Thyroid gland (tissue), 4 donors: ENCODE data around the gene SH3BP1. TPM values are rescaled to one million over a fixed set of nuclear protein-coding genes. Genes with fewer than 3 reads are reported as not detected.
"Not testable (repeated sequence)": the region's sequence is repeated elsewhere in the genome, so short reads cannot be mapped to it uniquely, and the experiment has no call there.

Experiments
- DNase-seq, 2 donors: peaks; one replicate each; pipeline ENCODE4 v3.0.0-alpha.2; 2019
- H3K27ac ChIP-seq, 3 donors: fragments of 200-600 bp; sonication (generic); 1 replicate in 2 of 3; 2 replicates in 1 of 3; pipeline ENCODE4 v1.5.1; 2016 to 2019; ENCODE audit warnings: mild to moderate bottlenecking in 1 of 3, moderate library complexity in 1 of 3
- H3K27me3 ChIP-seq: fragments of 200-600 bp; sonication (generic); one replicate; pipeline ENCODE4 v1.5.1; 2019
- H3K36me3 ChIP-seq, 2 donors: fragments of 200-600 bp; sonication (generic); one replicate each; pipeline ENCODE4 v1.5.1; 2016 to 2019
- H3K4me1 ChIP-seq, 2 donors: fragments of 200-600 bp; sonication (generic); one replicate each; pipeline ENCODE4 v1.5.1; 2017 to 2019
- H3K4me3 ChIP-seq, 3 donors: fragments of 200-600 bp; sonication (generic); replicated peaks in 1 of 3; 1 replicate in 2 of 3; 2 replicates in 1 of 3; pipeline ENCODE4 v1.5.1; 2016; ENCODE audit warnings: mild to moderate bottlenecking in 1 of 3
- H3K9me3 ChIP-seq: fragments of 200-600 bp; sonication (generic); one replicate; pipeline ENCODE4 v1.5.1; 2017
- POLR2A ChIP-seq, 2 donors: fragments of 450-650 bp; IDR thresholded peaks; one replicate each; pipeline ENCODE4 v1.6.1; 2017; ENCODE audit warnings: antibody characterized with exemption in 2 of 2, mild to moderate bottlenecking in 2 of 2, moderate library complexity in 1 of 2
- WGBS, 2 donors: methylation state at CpG; one replicate each; pipeline ENCODE4 v1.1.5; 2017; 5-methylcytosine and 5-hydroxymethylcytosine counted together
- intact Hi-C: fragments of 100-400 bp; cut with DNase I; formaldehyde crosslinking; loops from one replicate; pipeline ENCODE4 v1.15.1; 2023
- total RNA-seq, 4 donors: library from RNA; depleted of rRNA; stranded (reverse); fragments of >200 nt; gene quantifications; one replicate each; pipeline ENCODE4 v1.2.3, GENCODE V29; 2016
- TF ChIP-seq, protein P1 (sequence below), 6 experiments: fragments of 200-600 bp in 3 of 6; fragments of 450-650 bp in 3 of 6; sonication (generic) in 3 of 6; IDR thresholded peaks; one replicate each; pipeline ENCODE4 v1.5.1; 2016 to 2019; ENCODE audit warnings: antibody characterized with exemption in 6 of 6, mild to moderate bottlenecking in 2 of 6, inconsistent platforms in 1 of 6, moderate library complexity in 1 of 6

Gene SH3BP1, protein sequence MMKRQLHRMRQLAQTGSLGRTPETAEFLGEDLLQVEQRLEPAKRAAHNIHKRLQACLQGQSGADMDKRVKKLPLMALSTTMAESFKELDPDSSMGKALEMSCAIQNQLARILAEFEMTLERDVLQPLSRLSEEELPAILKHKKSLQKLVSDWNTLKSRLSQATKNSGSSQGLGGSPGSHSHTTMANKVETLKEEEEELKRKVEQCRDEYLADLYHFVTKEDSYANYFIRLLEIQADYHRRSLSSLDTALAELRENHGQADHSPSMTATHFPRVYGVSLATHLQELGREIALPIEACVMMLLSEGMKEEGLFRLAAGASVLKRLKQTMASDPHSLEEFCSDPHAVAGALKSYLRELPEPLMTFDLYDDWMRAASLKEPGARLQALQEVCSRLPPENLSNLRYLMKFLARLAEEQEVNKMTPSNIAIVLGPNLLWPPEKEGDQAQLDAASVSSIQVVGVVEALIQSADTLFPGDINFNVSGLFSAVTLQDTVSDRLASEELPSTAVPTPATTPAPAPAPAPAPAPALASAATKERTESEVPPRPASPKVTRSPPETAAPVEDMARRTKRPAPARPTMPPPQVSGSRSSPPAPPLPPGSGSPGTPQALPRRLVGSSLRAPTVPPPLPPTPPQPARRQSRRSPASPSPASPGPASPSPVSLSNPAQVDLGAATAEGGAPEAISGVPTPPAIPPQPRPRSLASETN
- total RNA-seq = 10 to 100 TPM in 1 of 4 donors, 1 to 10 TPM in 2, under 1 TPM in 1; 0.81 to 10.1 (median 3.3) TPM

GRCh38 chr22:37639070-37639760 is at the start of gene SH3BP1:
Gene SH3BP1 (plus strand): TSS chr22:37639669. CDS start chr22:37639788, 119 bp downstream.
- no peaks in the 10 kb centered on the region for H3K36me3 ChIP-seq
- H3K9me3 ChIP-seq = no peaks in the 10 kb centered on the region
- peak within 1 kb of the TSS in 2 of 3 donors; percentile 7 to 34 for H3K27ac ChIP-seq
- H3K4me3 ChIP-seq = peak within 1 kb of the TSS; percentile 33 to 52 (median 47)
- TF ChIP-seq, protein P1, sequence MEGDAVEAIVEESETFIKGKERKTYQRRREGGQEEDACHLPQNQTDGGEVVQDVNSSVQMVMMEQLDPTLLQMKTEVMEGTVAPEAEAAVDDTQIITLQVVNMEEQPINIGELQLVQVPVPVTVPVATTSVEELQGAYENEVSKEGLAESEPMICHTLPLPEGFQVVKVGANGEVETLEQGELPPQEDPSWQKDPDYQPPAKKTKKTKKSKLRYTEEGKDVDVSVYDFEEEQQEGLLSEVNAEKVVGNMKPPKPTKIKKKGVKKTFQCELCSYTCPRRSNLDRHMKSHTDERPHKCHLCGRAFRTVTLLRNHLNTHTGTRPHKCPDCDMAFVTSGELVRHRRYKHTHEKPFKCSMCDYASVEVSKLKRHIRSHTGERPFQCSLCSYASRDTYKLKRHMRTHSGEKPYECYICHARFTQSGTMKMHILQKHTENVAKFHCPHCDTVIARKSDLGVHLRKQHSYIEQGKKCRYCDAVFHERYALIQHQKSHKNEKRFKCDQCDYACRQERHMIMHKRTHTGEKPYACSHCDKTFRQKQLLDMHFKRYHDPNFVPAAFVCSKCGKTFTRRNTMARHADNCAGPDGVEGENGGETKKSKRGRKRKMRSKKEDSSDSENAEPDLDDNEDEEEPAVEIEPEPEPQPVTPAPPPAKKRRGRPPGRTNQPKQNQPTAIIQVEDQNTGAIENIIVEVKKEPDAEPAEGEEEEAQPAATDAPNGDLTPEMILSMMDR (IDR thresholded peaks at IDR 0.05) = no peak
- TF ChIP-seq POLR2A (IDR thresholded peaks at IDR 0.05) = no peak
- H3K27me3 ChIP-seq = no peaks in the 10 kb centered on the region
- H3K4me1 ChIP-seq = peaks cover 7 to 30% of the 10 kb centered on the region in 2 donors
- peak; percentile 59 to 60 for DNase-seq
- 10 to 51% methylated on average over 5 to 44 of the region's 57 CpGs for WGBS, 2 donors
- intact Hi-C loops = no loop called here

DNA sequence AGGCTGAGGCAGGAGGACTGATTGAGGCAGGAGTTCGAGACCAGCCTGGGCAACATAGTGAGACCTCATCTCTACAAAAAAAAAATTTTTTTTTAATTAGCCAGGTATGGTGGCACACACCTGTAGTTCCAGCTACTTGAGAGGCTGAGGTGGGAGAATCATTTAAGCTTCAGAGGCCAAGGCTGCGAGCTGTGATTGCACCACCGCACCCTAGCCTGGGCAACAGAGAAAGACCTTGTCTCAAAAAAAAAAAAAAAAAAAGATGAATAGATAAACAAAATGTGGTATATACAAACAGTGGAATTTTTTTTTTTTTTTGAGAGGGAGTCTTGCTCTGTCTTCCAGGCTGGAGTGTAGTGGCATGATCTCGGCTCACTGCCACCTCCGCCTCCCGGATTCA is 48.4 kb upstream of the SH3BP1 start:
- not testable (repeated sequence) for H3K9me3 ChIP-seq, H3K27me3 ChIP-seq, DNase-seq, H3K4me3 ChIP-seq, H3K27ac ChIP-seq, H3K36me3 ChIP-seq
- WGBS, 2 donors = 92 to 95% methylated on average over 6 of the region's 6 CpGs
- peaks cover 5 to 19% of the 10 kb centered on the region in 2 donors for H3K4me1 ChIP-seq
- intact Hi-C loops = loop anchor here (10.0 kb wide), 2 partner anchors 46 to 276 kb away; no protein-coding TSS in a partner anchor

- Histone ChIP-seq H3K4me3 (no peak overlapping the region), H3K27ac (no peak overlapping the region), H3K9me3 (no peaks in the 10 kb centered on the region), H3K36me3 (no peaks in the 10 kb centered on the region), H3K4me1 (peaks cover 5 to 19% of the 10 kb centered on the region in 2 donors), H3K27me3 (no peaks in the 10 kb centered on the region)
- intact Hi-C loops = loop anchor here (10.0 kb wide), 2 partner anchors 47 to 277 kb away; no protein-coding TSS in a partner anchor
- DNase-seq = no peak
- WGBS, 2 donors = 51 to 54% methylated on average over 12 of the region's 12 CpGs
- TF ChIP-seq POLR2A (IDR thresholded peaks at IDR 0.05) = no peak
- TF ChIP-seq, protein P1 (IDR thresholded peaks at IDR 0.05) = no peak
Measured at GRCh38 chr22:37591823-37592404, 47.6 kb upstream of the SH3BP1 start.

DNA sequence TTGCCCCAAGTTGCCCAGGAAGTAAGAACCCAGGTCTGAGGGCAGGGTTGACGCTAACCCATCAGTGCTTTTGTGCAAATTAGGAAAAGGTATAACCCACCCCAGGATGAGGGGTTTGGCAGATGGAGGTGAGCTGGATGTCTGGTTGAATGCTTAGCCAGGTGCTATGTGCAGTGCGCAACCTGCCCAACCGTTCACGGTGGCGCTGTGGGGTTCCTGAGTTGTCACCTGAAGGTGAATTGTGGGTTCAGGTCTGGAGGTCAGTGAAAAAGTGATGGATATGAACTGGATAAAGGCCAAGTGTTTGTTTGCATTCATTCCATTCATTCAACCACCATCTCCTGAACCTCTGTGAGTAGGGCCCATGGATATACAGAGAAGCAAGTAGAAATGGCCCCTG is 45.2 kb upstream of the SH3BP1 start:
- WGBS, 2 donors = 80 to 86% methylated on average over 5 of the region's 5 CpGs
- Histone ChIP-seq H3K9me3 (no peaks in the 10 kb centered on the region), H3K36me3 (no peaks in the 10 kb centered on the region), H3K4me3 (no peak overlapping the region), H3K27me3 (no peaks in the 10 kb centered on the region), H3K27ac (no peak overlapping the region), H3K4me1 (peaks cover 5 to 9% of the 10 kb centered on the region in 2 donors)
- intact Hi-C loops = loop anchor here (10.0 kb wide), 2 partner anchors 49 to 279 kb away; no protein-coding TSS in a partner anchor
- no peak for TF ChIP-seq POLR2A (IDR thresholded peaks at IDR 0.05)
- TF ChIP-seq, protein P1 (IDR thresholded peaks at IDR 0.05) = no peak
- no peak for DNase-seq

- H3K36me3 ChIP-seq = no peaks in the 10 kb centered on the region
- intact Hi-C loops = loop anchor here (10.0 kb wide), 2 partner anchors 54 to 284 kb away; no protein-coding TSS in a partner anchor
- no peaks in the 10 kb centered on the region for H3K27me3 ChIP-seq
- 68 to 79% methylated on average over 4 of the region's 4 CpGs for WGBS, 2 donors
- no peak for DNase-seq
- no peak overlapping the region for H3K4me3 ChIP-seq
- TF ChIP-seq, protein P1 (IDR thresholded peaks at IDR 0.05) = no peak
- no peak for TF ChIP-seq POLR2A (IDR thresholded peaks at IDR 0.05)
- H3K9me3 ChIP-seq = no peaks in the 10 kb centered on the region
- peaks cover 0 to 5% of the 10 kb centered on the region in 2 donors for H3K4me1 ChIP-seq
- H3K27ac ChIP-seq = no peak overlapping the region
Measured at GRCh38 chr22:37599153-37599552, 40.3 kb upstream of the SH3BP1 start.
